ENCODE data around the gene MAVS.
"Not testable (repeated sequence)": the region's sequence is repeated elsewhere in the genome, so short reads cannot be mapped to it uniquely, and the experiment has no call there.

Gene MAVS

GRCh38 chr20:3815703-3816315 is 30.8 kb upstream of the MAVS start:
- peak; percentile 57 for DNase-seq

- DNase-seq: peak; percentile 38
Measured at GRCh38 chr20:3818155-3819151, 28.2 kb upstream of the MAVS start.

- DNase-seq: no peak
Measured at GRCh38 chr20:3819411-3820047, 27.1 kb upstream of the MAVS start.

GRCh38 chr20:3820048-3820900 is 26.4 kb upstream of the MAVS start, which contains the start of gene AP5S1:
Gene AP5S1 (plus strand): TSS chr20:3820547. CDS start chr20:3822118, 1,571 bp downstream.
- DNase-seq: peak; percentile 93

- no peak for DNase-seq
Measured at GRCh38 chr20:3820901-3821727, 25.5 kb upstream of the MAVS start.

- no peak for DNase-seq
Measured at GRCh38 chr20:3821996-3822395, 24.6 kb upstream of the MAVS start.

- DNase-seq: no peak
Measured at GRCh38 chr20:3823881-3824280, 22.8 kb upstream of the MAVS start.

- DNase-seq: no peak
Measured at GRCh38 chr20:3825526-3825925, 21.1 kb upstream of the MAVS start.

GRCh38 chr20:3826420-3826819 is 20.2 kb upstream of the MAVS start:
- no peak for DNase-seq

- DNase-seq: no peak
Measured at GRCh38 chr20:3828798-3829197, 17.8 kb upstream of the MAVS start.

- not testable (repeated sequence) for DNase-seq
Measured at GRCh38 chr20:3829891-3830290, 16.7 kb upstream of the MAVS start.

- no peak for DNase-seq
Measured at GRCh38 chr20:3836132-3836531, 10.5 kb upstream of the MAVS start.

- no peak for DNase-seq
Measured at GRCh38 chr20:3839328-3839727, 7.3 kb upstream of the MAVS start.

- DNase-seq: not testable (repeated sequence)
Measured at GRCh38 chr20:3840201-3840600, 6.4 kb upstream of the MAVS start.

- no peak for DNase-seq
Measured at GRCh38 chr20:3842348-3842930, 4.2 kb upstream of the MAVS start.

- no peak for DNase-seq
Measured at GRCh38 chr20:3843490-3843889, 3.1 kb upstream of the MAVS start.

- not testable (repeated sequence) for DNase-seq
Measured at GRCh38 chr20:3843990-3844619, 2.5 kb upstream of the MAVS start.

GRCh38 chr20:3846378-3846739 is 275 bp upstream of the MAVS start:
- no peak for DNase-seq

- DNase-seq: no peak
Measured at GRCh38 chr20:3847429-3847940, 851 bp downstream of the MAVS start.

- DNase-seq: no peak
Measured at GRCh38 chr20:3848565-3848964, 1.9 kb downstream of the MAVS start.

- DNase-seq: no peak
Measured at GRCh38 chr20:3854462-3854871, 7.8 kb downstream of the MAVS start.
